Fibroblast of lung (primary cell): ENCODE results near the gene CHFR.

Experiments
- EZH2 ChIP-seq: IDR thresholded peaks from 2 replicates; pipeline ENCODE4 v1.5.1; 2012; ENCODE audit warnings: low read length, control low read depth, mild to moderate bottlenecking; ENCODE audit errors: missing control alignments
- TF ChIP-seq, protein P1 (sequence below), 2 donors: IDR thresholded peaks in 1 of 2; conservative IDR thresholded peaks in 1 of 2; 1 replicate in 1 of 2; 2 replicates in 1 of 2; pipeline ENCODE4 v1.5.1; 2011 to 2012; ENCODE audit warnings: low read length in 2 of 2, control low read depth in 1 of 2, inconsistent platforms in 1 of 2, low read depth in 1 of 2, mild to moderate bottlenecking in 1 of 2

GRCh38 chr12:132814232-132814631, 73.2 kb downstream of the CHFR start:
- TF ChIP-seq, protein P1, sequence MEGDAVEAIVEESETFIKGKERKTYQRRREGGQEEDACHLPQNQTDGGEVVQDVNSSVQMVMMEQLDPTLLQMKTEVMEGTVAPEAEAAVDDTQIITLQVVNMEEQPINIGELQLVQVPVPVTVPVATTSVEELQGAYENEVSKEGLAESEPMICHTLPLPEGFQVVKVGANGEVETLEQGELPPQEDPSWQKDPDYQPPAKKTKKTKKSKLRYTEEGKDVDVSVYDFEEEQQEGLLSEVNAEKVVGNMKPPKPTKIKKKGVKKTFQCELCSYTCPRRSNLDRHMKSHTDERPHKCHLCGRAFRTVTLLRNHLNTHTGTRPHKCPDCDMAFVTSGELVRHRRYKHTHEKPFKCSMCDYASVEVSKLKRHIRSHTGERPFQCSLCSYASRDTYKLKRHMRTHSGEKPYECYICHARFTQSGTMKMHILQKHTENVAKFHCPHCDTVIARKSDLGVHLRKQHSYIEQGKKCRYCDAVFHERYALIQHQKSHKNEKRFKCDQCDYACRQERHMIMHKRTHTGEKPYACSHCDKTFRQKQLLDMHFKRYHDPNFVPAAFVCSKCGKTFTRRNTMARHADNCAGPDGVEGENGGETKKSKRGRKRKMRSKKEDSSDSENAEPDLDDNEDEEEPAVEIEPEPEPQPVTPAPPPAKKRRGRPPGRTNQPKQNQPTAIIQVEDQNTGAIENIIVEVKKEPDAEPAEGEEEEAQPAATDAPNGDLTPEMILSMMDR (conservative IDR thresholded peaks at IDR 0.05 in 1 of 2, IDR thresholded peaks at IDR 0.05 in 1 of 2; ENCODE audit: low read depth in 1 of 2, low read length in 2 of 2) = no peak
- TF ChIP-seq EZH2 = no peak
